Ramos (cell line): Measurements from ENCODE around the gene ISL2.

ENCODE experiments used
- in situ Hi-C: fragments of 300-500 bp; cut with MboI; formaldehyde crosslinking; loops from one replicate; pipeline ENCODE4 v1.14.3; 2022; ENCODE audit warnings: low sequenced_read_pairs; ENCODE audit not compliant: unreplicated experiment

Gene ISL2

DNA sequence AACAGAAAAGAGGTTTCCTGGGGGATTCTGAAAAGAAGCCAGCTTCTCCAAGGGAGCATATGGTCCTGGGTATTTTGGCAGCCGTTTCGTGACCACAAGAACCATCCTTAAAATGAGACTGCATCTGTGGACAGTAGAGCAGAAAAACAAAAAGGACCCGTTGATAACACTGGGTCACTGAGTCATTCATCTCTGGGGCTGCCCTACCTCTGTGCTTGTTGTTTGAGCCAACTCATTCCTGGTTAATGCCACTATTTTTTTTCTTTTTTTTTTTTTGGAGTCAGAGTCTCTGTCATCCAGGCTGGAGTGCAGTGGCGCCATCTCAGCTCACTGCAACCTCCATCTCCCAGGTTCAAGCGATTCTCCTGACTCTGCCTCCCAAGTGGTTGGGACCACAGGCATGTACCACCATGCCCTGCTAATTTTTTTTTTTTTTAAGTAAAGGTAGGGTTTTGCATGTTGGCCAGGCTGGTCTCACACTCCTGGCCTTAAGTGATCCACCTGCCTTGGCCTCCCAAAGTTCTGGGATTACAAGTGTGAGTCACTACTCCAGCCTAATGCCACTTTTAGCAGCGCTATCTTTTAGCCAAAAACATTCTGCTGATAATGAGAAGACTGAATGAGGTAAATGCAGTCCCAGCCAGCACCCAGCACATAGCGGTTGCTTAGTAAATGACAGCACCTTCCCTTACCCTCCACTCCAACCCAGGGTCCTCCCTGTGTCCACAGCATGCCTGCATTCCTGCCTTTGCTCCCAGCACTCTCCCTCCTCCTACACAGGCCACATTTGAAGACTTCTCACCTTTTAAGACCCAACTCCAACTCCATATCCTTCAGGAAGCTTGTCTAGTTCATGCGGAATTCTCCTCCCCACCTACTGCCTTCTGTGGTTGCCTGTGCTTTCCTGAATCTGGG is 9.1 kb upstream of the ISL2 start:
- in situ Hi-C loops: no loop called here

DNA sequence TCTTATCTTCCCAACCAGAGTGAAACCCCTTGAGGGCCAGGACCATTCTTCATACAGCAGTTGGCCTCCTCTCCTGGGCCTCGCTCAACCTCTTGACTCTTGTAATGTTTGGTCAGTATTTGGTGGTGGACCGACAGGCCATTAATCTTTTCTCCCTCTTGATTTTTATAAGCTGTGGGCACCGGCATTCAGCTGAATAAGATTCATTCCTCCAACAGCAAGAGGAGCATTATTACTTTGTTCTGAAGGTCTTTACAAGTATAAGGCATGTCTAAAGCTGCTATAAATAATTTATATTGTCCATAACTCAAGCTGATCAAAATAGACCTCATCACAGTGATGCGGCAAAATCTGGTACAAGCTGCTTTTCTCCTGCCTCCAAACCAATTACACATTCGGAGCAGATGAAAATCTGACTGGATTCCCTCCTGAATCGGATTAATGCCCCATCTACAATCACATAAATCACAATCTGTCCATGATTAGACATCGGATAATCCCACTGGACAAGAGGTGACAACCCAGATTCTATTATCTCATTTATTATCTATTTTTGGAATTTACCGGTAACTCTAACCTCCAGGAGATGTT is 8.4 kb upstream of the ISL2 start:
- in situ Hi-C loops: no loop called here

DNA sequence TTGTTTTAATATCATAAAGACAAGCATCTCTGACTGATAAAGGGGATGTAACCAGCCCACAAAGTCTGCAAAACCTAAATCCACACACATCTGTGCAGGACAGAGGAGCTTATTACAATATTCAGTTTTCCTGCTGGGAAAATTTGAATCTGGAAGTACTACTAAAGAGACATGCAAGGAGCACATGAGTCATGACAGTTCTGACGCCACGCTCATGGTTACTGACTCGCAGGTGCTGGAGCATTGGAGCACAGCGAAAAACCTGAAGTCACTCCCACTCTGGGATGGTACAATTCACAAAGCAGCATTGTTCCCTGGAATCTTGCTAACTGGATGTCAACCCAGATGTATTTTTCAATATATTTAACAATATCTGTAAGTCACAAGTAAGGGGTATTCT is 7.6 kb upstream of the ISL2 start:
- in situ Hi-C loops: no loop called here

DNA sequence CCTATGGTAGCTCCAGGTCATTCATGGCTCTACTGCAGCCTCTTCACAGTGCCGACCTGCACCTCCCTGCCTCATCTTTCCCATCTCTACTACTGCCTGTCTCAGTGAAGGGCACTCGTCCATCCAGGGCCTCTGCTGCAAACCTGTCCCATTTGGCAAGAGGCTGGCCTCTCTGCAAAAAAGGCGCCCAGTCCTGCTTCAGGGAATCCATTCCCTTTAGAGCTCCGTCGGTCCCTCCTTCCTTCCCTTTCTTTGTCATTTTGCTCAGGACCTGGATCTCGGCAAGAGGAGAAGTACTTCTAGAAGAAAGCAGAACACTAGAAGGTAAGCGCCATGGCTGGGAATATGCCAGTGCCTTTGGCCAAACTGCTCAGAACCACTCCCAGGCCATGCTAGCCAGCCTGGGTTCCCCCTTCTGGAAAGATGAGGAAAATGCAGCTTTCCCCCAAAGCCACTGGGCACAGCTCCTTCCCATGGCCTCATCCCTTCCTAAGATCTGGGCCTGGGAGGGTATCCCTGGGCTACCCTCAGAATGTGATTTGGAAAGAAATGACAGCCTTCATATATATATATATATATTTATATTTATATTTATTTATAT is 6.4 kb upstream of the ISL2 start:
- in situ Hi-C loops: no loop called here

DNA sequence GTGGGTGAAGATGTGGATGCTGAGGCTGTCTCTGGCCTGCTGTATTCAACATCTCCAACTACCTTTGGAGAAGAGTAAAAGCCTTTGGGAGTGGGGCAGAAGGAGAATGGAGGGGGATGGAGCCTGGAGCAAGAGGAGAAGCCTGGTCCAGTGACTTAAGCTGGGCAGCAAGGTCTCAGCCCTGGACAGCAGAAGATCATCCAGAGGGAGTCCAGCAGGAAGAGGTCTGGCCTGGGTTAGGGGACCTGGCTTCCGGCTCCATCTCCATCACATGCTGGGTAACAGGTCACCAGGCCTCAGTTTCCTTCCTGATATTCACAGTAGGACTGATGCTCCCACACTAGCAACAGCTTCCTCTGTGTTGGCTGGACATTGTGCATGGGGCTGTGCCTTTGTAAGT is 3.8 kb upstream of the ISL2 start:
- in situ Hi-C loops: no loop called here

DNA sequence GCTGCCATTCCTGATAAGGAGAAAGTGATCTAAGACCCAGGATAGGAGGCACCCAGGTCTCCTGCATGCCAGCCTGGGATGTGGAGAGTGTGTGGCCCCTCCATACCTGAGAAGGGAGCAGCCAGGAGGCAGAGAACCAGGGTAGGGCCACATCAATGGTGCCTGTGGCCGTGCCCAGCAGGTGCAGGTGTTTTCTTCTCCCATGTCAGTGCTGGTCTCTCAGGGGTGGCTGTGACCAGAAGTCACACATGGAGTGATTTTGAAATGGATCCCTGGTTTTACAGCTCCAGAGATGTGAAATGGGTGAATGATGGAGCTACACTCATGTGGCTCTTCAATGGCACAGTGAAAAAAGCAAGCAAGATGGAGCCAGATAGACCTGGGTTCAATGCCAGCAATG is 3.3 kb upstream of the ISL2 start:
- in situ Hi-C loops: no loop called here

DNA sequence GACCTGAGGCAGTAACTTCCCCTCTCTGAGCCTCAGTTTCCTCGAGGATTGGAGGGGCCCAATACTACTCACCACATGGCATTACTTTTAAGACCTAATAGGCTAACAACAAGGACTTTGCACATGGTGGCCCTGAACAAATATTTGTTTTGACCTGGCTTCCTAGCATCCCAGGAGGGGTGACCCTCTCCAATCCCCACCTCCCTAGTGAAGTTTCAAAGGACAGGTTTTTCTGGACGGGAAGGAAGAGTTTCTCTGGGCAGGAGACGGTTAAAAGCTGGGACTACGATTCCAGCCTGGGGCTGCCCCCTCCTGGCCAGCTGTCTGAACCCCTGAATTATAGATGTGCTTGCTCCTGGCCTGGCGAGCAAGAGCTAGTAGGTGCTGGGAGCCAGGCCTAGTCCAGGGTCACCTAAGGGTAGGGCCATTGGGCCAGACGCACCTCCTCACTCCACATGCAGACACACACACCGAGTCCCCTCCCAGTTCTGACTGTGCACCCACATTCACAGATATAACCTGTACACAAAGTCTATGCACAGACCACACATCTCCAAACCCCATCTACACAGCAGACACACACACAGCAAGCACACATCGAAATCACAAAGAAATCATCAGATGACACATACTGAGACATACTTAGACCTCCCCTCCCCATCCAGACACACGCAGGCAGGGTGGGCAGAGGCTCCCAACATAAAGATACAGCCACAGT is 2.7 kb upstream of the ISL2 start:
- in situ Hi-C loops: no loop called here

DNA sequence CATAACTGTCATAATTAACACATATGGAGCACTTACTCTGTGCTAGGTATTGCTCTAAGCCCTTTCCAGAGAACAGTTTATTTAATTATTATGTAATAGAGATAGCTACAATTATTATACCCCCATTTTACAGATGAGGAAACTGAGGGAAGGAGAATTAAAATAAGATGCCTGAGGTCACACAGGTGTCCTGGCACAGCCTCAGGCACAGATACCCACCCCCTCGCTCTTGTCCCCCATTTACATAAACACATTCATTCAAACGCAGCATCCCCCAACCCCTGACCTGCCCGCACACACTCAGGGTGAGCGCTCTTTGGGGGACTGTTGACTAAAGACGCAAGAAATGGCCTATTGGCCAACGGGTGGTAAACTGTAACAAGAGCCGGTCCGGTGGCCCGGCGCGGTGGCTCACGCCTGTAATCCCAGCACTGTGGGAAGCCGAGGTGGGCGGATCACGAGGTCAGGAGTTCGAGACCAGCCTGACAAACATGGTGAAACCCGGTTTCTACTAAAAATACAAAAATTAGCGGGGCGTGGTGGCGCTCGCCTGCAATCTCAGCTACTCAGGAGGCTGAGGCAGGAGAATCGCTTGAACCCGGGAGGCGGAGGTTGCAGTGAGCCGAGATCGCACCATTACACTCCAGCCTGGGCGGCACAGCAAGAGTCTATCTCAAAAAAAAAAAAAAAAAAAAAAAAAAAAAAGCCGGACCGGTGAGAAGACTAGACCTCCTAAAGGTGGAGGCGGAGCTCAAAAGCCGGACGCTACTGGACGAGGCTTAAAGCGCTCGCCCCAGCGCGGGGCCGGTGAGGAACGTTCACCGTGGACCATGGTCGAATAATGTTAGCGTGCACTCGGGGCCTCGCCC is 1.9 kb upstream of the ISL2 start:
- in situ Hi-C loops: no loop called here

DNA sequence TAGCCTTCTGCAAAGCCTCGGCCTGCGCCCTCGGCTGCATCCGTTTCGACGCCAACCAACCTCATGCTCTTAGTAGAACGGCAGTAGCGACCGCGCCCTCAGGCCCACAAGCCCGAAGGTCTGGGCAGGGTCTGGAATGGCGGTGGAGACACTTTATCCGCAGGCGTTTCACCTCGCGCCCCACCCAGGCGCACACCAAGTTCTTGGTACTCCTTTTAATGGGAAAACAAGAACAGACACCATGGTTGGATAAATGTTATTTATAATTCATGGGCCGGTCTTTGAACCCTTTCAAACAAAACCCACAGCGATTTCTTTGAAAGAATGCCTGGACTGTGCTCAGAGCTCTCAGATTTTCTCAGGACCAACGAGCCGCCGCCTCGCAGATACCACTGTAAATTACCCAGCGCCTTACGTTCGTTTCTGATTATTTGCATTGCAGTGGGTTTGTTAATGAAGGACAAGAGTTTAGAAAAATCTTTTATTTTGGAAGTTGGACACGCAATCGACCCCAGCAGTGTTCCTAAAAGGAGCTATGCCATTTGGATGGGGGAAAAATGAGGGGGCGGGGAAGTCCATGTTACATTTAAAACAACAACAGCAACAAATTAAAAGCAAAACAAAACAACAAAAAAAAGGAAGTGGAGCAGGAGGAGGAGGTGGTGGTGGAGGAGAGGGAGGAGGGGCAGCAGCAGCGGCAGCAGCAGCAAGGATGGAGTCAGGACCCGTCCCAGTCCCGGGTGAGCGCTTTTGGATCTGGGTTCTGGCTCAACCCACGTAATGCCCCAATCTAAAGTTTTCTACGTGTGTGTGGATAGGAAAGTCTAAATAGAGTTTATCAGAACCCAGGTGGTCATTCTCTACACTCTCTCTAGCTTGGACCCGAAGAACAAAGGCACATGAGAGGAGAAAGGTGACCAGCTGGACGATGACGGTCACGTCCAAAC is 993 bp upstream of the ISL2 start:
- in situ Hi-C loops: no loop called here

DNA sequence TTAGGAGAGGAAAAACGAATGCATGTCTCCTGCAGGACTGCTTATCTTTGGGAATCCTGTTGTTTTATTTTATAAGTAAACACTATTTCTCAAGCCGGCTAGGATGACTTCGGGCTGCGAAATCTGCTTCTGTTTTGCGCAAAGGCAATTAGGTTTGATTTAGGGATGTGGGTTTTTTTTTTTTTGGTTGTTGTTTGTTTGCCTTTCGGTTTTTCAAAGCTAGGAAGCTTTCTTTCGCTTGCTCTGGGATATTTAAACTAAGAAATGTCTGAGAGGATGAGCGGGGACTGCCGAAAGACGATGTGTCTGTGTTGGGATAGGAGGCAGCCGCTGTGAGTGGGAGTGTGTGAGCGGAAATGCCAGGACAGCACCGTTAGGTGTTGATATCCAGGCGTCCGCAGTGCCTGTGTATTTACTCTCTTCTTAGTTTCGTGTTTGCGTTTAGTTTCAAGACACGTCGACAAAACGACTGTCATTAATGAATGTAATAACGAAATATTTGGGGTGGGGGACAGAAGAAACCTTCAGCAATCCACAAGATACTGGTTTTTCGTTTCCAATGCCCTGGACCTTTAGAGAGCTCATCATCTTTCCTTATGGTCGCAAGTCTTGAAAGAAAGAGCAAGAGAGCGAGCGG is 604 bp downstream of the ISL2 start:
- in situ Hi-C loops: no loop called here

DNA sequence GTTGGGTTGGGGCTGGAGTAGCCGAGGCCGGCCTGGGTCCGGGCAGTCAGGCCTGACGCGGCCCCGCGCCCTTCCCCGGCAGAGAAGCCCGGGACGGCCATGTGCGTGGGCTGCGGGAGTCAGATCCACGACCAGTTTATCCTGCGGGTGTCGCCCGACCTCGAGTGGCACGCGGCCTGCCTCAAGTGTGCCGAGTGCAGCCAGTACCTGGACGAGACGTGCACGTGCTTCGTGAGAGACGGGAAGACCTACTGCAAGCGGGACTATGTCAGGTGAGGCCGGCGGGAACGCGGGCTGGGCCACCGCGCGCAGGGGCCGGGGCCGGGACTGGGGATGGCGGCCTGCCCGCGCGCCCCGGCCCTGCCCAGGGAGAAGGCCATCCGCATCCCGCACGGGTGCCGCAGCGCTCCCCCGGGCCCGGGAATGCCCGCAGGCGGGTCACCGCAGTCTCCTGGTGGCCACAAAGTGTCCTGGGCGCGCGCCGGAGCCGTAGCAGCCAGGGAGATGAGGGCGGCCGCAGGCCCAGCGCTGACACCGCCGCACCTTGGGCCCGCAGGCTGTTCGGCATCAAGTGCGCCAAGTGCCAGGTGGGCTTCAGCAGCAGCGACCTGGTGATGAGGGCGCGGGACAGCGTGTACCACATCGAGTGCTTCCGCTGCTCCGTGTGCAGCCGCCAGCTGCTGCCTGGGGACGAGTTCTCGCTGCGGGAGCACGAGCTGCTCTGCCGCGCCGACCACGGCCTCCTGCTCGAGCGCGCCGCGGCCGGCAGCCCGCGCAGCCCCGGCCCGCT is 1.3 kb downstream of the ISL2 start:
- in situ Hi-C loops: no loop called here

DNA sequence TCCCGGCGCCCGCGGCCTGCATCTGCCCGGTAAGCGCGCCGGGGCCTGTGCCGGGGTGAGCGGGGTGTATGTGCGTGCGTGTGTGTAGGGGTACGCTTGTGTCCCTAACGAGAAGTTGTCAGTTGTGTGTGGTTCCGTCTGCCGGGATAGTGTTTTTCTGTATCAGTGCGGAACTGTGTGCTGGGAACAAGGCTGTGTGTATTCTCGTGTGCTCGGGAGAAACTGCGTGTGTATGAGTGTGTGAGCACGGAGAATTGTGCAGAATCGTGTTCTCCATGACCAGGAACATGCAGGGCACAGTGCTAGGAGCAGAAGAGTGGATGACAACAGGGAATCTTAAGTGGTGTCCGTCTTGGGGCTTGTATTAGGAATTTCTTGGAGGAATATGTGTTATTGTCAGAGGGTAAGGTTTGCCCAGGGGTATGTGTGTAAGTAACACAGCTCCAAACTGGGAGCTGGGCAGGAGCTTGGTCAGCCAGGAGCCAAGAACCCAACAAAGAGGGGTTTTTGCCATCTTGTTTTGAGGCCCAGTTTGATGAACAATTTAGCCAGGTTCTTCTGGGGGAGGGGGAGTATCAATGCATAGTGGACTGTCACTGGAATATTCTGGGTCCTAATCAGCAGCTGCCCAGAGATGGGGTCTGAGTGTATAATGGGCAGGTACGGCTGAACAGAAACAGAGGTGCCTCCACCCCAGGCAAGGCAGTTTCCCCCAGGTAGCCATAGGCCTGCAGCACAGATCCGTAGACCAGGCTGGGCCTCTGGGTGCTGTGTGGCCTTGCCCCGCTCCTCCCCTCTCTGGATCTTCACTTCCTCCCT is 2.1 kb downstream of the ISL2 start:
- in situ Hi-C loops: no loop called here

DNA sequence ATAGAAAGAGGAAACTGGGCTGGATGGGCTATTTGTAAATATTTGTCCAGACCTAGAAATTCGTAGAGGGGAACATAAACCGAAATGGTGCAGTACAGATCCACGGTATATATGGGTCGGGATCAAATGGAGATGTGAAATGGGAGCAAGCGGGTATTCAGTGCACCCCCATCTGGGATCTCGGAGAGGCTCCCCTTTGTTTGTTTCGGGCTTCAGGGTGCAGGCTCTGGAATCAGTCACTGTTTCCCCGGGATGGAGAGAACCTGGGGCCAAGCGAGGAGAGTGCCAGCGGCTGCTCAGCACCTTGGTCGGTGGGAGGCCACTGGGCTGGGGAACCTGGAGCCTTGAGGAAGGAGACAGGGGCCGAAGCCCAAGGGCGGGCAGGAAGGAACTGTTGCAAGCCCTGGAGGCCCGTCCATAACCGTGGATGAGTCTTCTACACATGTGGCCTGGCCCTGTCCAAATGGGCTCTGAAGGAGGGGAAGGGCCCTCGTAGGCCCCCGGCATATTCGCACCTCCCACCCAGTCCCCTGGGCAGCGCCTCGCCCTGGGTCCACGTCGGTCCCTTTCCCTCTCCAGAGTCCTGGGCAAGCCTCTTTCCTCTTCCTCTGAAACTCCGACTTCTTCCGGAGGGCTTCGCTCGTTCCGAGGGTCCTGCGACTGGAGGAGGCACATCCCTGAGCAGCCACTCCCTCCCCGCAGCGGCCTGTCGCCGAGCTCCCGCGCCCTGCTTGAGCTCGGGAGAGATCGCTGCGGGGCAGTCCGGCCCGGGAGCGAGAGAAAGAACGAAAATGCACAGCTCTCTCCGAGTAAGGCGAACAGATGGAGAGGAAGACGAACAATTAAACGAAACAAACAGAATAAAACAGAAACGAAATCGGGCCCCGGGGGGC is 3.0 kb downstream of the ISL2 start:
- in situ Hi-C loops: no loop called here

DNA sequence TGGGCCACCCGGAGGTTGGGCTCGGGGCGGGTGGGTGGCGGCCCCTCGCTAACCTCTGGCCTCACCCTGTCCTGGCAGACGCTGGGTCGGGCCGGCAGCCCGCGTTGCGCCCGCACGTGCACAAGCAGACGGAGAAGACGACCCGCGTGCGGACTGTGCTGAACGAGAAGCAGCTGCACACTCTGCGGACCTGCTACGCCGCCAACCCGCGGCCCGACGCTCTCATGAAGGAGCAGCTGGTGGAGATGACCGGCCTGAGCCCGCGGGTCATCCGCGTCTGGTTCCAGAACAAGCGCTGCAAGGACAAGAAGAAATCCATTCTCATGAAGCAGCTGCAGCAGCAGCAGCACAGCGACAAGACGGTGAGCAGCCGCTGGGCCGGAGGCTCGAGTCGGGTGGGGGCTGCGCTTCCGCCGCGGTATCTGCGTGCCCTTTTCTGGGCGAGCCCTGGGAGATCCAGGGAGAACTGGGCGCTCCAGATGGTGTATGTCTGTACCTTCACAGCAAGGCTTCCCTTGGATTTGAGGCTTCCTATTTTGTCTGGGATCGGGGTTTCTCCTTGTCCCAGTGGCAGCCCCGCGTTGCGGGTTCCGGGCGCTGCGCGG is 3.7 kb downstream of the ISL2 start:
- in situ Hi-C loops: no loop called here

DNA sequence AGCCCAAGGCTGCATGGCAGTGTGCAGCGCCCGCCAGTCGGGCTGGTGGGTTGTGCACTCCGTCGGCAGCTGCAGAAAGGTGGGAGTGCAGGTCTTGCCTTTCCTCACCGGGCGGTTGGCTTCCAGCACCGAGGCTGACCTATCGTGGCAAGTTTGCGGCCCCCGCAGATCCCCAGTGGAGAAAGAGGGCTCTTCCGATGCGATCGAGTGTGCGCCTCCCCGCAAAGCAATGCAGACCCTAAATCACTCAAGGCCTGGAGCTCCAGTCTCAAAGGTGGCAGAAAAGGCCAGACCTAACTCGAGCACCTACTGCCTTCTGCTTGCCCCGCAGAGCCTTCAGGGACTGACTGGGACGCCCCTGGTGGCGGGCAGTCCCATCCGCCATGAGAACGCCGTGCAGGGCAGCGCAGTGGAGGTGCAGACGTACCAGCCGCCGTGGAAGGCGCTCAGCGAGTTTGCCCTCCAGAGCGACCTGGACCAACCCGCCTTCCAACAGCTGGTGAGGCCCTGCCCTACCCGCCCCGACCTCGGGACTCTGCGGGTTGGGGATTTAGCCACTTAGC is 4.3 kb downstream of the ISL2 start:
- in situ Hi-C loops: no loop called here
